Activated CD4-positive, alpha-beta T cell treated with anti-CD3 and anti-CD28 coated beads for 24 hours (primary cell): ENCODE results near the gene ANKRD33B.

ENCODE experiments used
- DNase-seq, 2 donors: peaks; one replicate each; pipeline ENCODE4 v3.0.0-alpha.2; 2020; ENCODE audit warnings: low read depth in 2 of 2

Gene ANKRD33B

GRCh38 chr5:10695055-10695649, 131.3 kb downstream of the ANKRD33B start:
- DNase-seq: no peak

GRCh38 chr5:10695759-10696543, 132.1 kb downstream of the ANKRD33B start:
- DNase-seq: no peak

- no peak for DNase-seq
Measured at GRCh38 chr5:10699281-10699874, 135.5 kb downstream of the ANKRD33B start.

GRCh38 chr5:10699987-10700386, 136.1 kb downstream of the ANKRD33B start:
- DNase-seq: no peak

GRCh38 chr5:10700516-10700915, 136.6 kb downstream of the ANKRD33B start:
- no peak for DNase-seq

GRCh38 chr5:10701567-10702039, 137.7 kb downstream of the ANKRD33B start:
- DNase-seq: peak in 1 of 2 donors; percentile 27

- DNase-seq: no peak
Measured at GRCh38 chr5:10702040-10702629, 138.3 kb downstream of the ANKRD33B start.

GRCh38 chr5:10702911-10703491, 139.1 kb downstream of the ANKRD33B start:
- no peak for DNase-seq

- DNase-seq: no peak
Measured at GRCh38 chr5:10703676-10704075, 139.8 kb downstream of the ANKRD33B start.

- no peak for DNase-seq
Measured at GRCh38 chr5:10704949-10705621, 141.2 kb downstream of the ANKRD33B start.

GRCh38 chr5:10705747-10706146, 141.9 kb downstream of the ANKRD33B start:
- no peak for DNase-seq

- no peak for DNase-seq
Measured at GRCh38 chr5:10706326-10706725, 142.5 kb downstream of the ANKRD33B start.
